GM12873 (cell line): ENCODE results near the gene ARMC9.

Experiments
- TF ChIP-seq, protein P1 (sequence below): IDR thresholded peaks from 2 replicates; pipeline ENCODE4 v1.5.1; 2012; ENCODE audit warnings: low read depth, mild to moderate bottlenecking, moderate library complexity, low read length, control low read depth; ENCODE audit not compliant: insufficient read depth; ENCODE audit errors: missing control alignments

The ARMC9 gene

GRCh38 chr2:231308219-231308618 is 109.8 kb downstream of the ARMC9 start:
- TF ChIP-seq, protein P1, sequence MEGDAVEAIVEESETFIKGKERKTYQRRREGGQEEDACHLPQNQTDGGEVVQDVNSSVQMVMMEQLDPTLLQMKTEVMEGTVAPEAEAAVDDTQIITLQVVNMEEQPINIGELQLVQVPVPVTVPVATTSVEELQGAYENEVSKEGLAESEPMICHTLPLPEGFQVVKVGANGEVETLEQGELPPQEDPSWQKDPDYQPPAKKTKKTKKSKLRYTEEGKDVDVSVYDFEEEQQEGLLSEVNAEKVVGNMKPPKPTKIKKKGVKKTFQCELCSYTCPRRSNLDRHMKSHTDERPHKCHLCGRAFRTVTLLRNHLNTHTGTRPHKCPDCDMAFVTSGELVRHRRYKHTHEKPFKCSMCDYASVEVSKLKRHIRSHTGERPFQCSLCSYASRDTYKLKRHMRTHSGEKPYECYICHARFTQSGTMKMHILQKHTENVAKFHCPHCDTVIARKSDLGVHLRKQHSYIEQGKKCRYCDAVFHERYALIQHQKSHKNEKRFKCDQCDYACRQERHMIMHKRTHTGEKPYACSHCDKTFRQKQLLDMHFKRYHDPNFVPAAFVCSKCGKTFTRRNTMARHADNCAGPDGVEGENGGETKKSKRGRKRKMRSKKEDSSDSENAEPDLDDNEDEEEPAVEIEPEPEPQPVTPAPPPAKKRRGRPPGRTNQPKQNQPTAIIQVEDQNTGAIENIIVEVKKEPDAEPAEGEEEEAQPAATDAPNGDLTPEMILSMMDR, result no peak

DNA sequence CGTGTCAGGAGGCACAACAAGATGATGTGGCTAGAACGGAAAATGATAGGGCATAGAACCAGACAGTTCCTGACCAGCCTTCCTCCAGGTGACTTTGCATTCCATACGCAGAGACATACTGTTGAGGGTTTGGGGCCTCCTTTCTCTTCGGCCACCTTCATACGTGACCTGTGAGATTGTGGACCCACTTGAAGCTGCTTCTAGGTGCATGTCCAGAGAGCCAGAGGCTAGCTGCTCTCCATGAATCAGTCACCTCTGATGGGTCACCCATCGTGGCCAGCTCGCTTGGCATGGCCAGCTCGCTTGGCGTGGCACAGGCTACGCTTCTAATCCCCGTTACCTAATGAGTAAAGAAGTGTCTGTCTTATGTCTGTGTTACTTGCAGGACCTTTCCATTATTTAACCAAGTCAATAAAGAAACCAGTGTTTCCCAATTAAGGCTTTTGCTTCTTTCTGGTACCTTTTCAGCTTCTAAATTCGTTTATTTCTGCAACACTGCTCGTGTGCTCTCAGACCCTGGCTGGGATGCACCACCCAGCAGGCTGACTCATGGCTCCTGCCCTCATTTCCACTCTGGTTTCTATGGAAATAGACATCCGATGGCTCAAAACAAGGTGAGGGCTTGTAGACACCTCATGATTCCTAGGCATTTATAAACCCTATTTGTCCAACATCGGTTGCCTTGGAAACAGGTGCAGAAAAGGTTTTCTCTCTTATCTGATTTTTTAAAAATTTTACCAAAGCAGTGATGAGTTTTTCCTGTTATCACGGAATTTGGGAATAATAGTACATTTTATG is 110.4 kb downstream of the ARMC9 start:
- TF ChIP-seq, protein P1, result no peak

GRCh38 chr2:231312066-231312465 is 113.6 kb downstream of the ARMC9 start:
- TF ChIP-seq, protein P1, result no peak

DNA sequence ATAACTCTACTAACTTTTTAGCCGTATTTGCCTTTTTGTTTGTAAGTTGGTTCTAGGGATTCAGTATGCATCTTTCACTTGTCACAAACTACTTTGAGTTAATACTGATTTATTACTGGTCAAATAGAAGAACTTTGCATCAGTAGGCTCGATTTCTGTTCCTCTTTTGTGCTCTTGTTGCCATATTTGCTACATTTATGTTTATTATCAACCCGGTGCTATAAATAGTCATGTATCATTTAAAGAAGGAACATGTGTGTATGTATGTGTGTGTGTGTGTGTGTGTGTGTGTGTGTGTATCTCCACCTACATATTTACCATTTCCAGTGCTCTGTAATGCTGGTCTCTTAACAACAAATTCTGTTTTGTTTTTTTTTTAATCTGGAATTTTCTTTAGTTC is 117.5 kb downstream of the ARMC9 start:
- TF ChIP-seq, protein P1, result no peak

DNA sequence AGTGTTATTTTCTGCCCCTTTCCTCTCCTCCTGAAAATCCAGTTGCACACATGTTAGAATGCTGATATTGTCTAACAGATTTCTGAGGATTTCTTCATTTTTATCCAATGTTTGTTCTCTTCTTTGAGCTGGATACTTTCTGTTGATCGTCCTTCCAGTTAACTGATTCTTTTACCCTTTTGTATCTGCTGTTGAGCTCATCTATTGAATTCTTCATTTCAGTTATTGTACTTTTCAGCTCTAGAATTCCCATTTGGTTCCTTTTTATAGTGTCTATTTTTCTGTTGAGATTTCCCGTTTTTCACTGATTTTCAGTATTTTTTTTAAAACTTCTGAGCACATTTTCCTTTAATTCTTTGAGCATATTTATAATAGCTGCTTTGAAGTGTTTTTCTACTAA is 119.1 kb downstream of the ARMC9 start:
- TF ChIP-seq, protein P1, result no peak

GRCh38 chr2:231318436-231318835 is 120.0 kb downstream of the ARMC9 start:
- TF ChIP-seq, protein P1, result no peak

DNA sequence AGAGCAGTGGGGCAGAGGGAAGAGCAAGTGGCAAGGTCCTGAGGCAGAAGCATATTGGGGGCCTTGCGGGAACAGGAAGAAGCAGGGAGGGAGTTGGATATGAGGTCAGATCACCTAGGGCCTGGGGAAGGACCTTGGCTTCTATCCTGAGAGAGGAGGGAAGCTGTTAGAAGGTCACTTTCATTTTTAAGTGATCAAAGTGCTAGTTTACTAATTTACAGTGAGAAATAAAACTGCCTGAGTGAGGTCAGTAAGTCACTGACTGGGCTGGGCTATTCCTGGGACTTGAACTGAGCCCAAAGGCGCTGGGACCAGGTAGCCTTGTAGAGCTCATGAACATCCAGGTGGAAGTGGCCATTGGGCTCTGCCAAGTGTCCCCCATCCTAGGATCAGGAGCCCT is 120.5 kb downstream of the ARMC9 start:
- TF ChIP-seq, protein P1, result no peak
